Fibroblast of lung (primary cell): ENCODE measurements around the gene TP53BP2. TPM values are rescaled to one million over a fixed set of nuclear protein-coding genes. Genes with fewer than 3 reads are reported as not detected.
"Not testable (repeated sequence)": the region's sequence is repeated elsewhere in the genome, so short reads cannot be mapped to it uniquely, and the experiment has no call there.

Experiments
- DNase-seq, 2 donors: peaks; one replicate each; pipeline versions ENCODE4 v3.0.0 to v3.0.0-alpha.2; 2010; ENCODE audit warnings: low read depth in 2 of 2
- H2AFZ ChIP-seq: 2 replicates; pipeline ENCODE4 v1.5.1; 2012; ENCODE audit warnings: low read length, control low read depth, inconsistent platforms
- H3K27ac ChIP-seq: 2 replicates; pipeline ENCODE4 v1.5.1; 2011; ENCODE audit warnings: low read length, control low read depth; ENCODE audit not compliant: insufficient read depth
- H3K27me3 ChIP-seq: 2 replicates; pipeline ENCODE4 v1.5.1; 2011; ENCODE audit warnings: mild to moderate bottlenecking, low read length; ENCODE audit not compliant: control insufficient read depth, insufficient read depth
- H3K36me3 ChIP-seq: 2 replicates; pipeline ENCODE4 v1.5.1; 2011; ENCODE audit warnings: low read length; ENCODE audit not compliant: control insufficient read depth, insufficient read depth
- H3K4me1 ChIP-seq: 2 replicates; pipeline ENCODE4 v1.5.1; 2011; ENCODE audit warnings: low read length; ENCODE audit not compliant: control insufficient read depth, insufficient read depth; ENCODE audit errors: extremely low read depth
- H3K4me2 ChIP-seq: 2 replicates; pipeline ENCODE4 v1.5.1; 2011; ENCODE audit warnings: low read length, control low read depth; ENCODE audit not compliant: insufficient read depth; ENCODE audit errors: extremely low read depth
- H3K4me3 ChIP-seq, 4 experiments: fragments of 200-600 bp in 1 of 4; sonication (generic) in 1 of 4; replicated peaks in 1 of 4; 2 replicates each; pipeline ENCODE4 v1.5.1; 2011 to 2016; ENCODE audit warnings: low read length in 4 of 4, low read depth in 3 of 4, mild to moderate bottlenecking in 3 of 4, control low read depth in 2 of 4, inconsistent platforms in 1 of 4, mixed read lengths in 1 of 4; ENCODE audit not compliant: insufficient read depth in 1 of 4; ENCODE audit errors: control extremely low read depth in 1 of 4
- H3K79me2 ChIP-seq: 2 replicates; pipeline ENCODE4 v1.5.1; 2012; ENCODE audit warnings: mild to moderate bottlenecking, low read length, inconsistent platforms; ENCODE audit not compliant: control insufficient read depth, insufficient read depth
- H3K9ac ChIP-seq: 2 replicates; pipeline ENCODE4 v1.5.1; 2011; ENCODE audit warnings: mild to moderate bottlenecking, low read length, control low read depth; ENCODE audit not compliant: insufficient read depth
- H3K9me3 ChIP-seq: 2 replicates; pipeline ENCODE4 v1.5.1; 2012; ENCODE audit warnings: low read depth, low read length; ENCODE audit not compliant: control insufficient read depth, insufficient read depth
- H4K20me1 ChIP-seq: 2 replicates; pipeline ENCODE4 v1.5.1; 2011; ENCODE audit warnings: low read length; ENCODE audit not compliant: control insufficient read depth, insufficient read depth; ENCODE audit errors: extremely low read depth
- EZH2 ChIP-seq: IDR thresholded peaks from 2 replicates; pipeline ENCODE4 v1.5.1; 2012; ENCODE audit warnings: low read length, control low read depth, mild to moderate bottlenecking; ENCODE audit errors: missing control alignments
- polyA plus RNA-seq, 2 donors: library from polyadenylated mRNA; depleted of rRNA in 1 of 2; stranded (reverse) in 1 of 2; unstranded in 1 of 2; fragments of >200 nt; gene quantifications; 2 replicates each; pipeline ENCODE4 v1.2.1, GENCODE V29; 2011 to 2012; ENCODE audit warnings: missing spikeins in 1 of 2
- total RNA-seq: library from RNA; depleted of rRNA; stranded (reverse); fragments of >200 nt; gene quantifications from 2 replicates; pipeline ENCODE4 v1.2.1, GENCODE V29; 2014
- TF ChIP-seq, protein P1 (sequence below), 2 donors: IDR thresholded peaks in 1 of 2; conservative IDR thresholded peaks in 1 of 2; 1 replicate in 1 of 2; 2 replicates in 1 of 2; pipeline ENCODE4 v1.5.1; 2011 to 2012; ENCODE audit warnings: low read length in 2 of 2, control low read depth in 1 of 2, inconsistent platforms in 1 of 2, low read depth in 1 of 2, mild to moderate bottlenecking in 1 of 2

Gene TP53BP2
- total and polyA plus RNA-seq, 2 donors (not counting 1 experiment from before 2014, with no cell fraction given), result 28.4 to 30.4 TPM

DNA sequence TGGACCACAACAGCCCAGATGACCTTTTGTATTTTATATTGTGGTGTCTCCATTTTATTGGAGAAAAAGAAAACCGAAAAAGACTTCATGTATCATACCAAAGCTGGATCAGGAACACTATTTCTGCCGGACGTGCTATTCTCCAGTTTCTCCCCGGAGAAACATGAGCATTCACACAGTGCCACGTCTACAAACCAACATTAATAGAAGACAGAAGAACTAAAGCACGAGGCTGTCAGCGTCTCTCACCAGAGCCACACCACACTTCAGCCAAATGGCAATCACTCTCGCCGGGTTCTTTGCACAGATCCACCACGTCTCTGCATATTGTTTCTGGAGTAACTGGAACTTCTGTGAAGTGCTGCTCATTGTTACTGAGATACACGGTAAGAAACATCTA, 24.8 kb downstream of the TP53BP2 start:
- H4K20me1 ChIP-seq, result no peaks in the 10 kb centered on the region
- DNase-seq, result no peak
- no peaks in the 10 kb centered on the region for H3K9me3 ChIP-seq
- H3K9ac ChIP-seq, result no peak overlapping the region
- H3K27ac ChIP-seq, result peak overlapping the region; percentile 36
- no peak overlapping the region for H3K4me2 ChIP-seq
- H2AFZ ChIP-seq, result no peak overlapping the region
- peaks cover 2% of the 10 kb centered on the region for H3K36me3 ChIP-seq
- no peak overlapping the region for H3K4me3 ChIP-seq
- no peaks in the 10 kb centered on the region for H3K27me3 ChIP-seq
- TF ChIP-seq EZH2, result no peak
- TF ChIP-seq, protein P1, sequence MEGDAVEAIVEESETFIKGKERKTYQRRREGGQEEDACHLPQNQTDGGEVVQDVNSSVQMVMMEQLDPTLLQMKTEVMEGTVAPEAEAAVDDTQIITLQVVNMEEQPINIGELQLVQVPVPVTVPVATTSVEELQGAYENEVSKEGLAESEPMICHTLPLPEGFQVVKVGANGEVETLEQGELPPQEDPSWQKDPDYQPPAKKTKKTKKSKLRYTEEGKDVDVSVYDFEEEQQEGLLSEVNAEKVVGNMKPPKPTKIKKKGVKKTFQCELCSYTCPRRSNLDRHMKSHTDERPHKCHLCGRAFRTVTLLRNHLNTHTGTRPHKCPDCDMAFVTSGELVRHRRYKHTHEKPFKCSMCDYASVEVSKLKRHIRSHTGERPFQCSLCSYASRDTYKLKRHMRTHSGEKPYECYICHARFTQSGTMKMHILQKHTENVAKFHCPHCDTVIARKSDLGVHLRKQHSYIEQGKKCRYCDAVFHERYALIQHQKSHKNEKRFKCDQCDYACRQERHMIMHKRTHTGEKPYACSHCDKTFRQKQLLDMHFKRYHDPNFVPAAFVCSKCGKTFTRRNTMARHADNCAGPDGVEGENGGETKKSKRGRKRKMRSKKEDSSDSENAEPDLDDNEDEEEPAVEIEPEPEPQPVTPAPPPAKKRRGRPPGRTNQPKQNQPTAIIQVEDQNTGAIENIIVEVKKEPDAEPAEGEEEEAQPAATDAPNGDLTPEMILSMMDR (conservative IDR thresholded peaks at IDR 0.05 in 1 of 2, IDR thresholded peaks at IDR 0.05 in 1 of 2; ENCODE audit: low read depth in 1 of 2, low read length in 2 of 2), result no peak
- peaks cover 61% of the 10 kb centered on the region for H3K79me2 ChIP-seq
- H3K4me1 ChIP-seq, result peaks cover 4% of the 10 kb centered on the region

DNA sequence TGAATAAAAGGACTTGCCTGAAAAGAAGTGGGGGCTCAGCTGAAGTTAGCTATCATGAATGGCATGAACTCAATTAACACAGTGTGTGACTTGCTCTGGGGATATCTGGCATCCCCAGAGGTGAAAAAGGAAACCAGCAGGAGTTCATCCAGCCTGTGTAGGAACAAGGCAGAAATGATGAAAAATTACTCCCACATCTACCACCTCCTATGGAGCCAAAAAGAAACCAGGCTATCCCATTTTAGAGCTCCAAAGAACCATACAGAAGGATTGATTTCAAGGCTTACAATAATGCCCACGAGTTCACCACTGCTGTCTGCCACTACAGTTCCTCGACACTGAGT, 25.3 kb downstream of the TP53BP2 start:
- peaks cover 2% of the 10 kb centered on the region for H3K36me3 ChIP-seq
- H3K9ac ChIP-seq, result no peak overlapping the region
- H3K9me3 ChIP-seq, result no peaks in the 10 kb centered on the region
- H4K20me1 ChIP-seq, result no peaks in the 10 kb centered on the region
- H3K4me3 ChIP-seq, result no peak overlapping the region
- H3K4me1 ChIP-seq, result peaks cover 4% of the 10 kb centered on the region
- DNase-seq, result no peak
- no peaks in the 10 kb centered on the region for H3K27me3 ChIP-seq
- peaks cover 61% of the 10 kb centered on the region for H3K79me2 ChIP-seq
- H2AFZ ChIP-seq, result no peak overlapping the region
- H3K27ac ChIP-seq, result peak overlapping the region; percentile 36
- no peak for TF ChIP-seq EZH2
- TF ChIP-seq, protein P1 (conservative IDR thresholded peaks at IDR 0.05 in 1 of 2, IDR thresholded peaks at IDR 0.05 in 1 of 2; ENCODE audit: low read depth in 1 of 2, low read length in 2 of 2), result no peak
- no peak overlapping the region for H3K4me2 ChIP-seq

- H3K79me2 ChIP-seq, result peaks cover 57% of the 10 kb centered on the region
- no peak overlapping the region for H3K9ac ChIP-seq
- H3K36me3 ChIP-seq, result peaks cover 2% of the 10 kb centered on the region
- no peak overlapping the region for H3K4me2 ChIP-seq
- TF ChIP-seq, protein P1 (conservative IDR thresholded peaks at IDR 0.05 in 1 of 2, IDR thresholded peaks at IDR 0.05 in 1 of 2; ENCODE audit: low read depth in 1 of 2, low read length in 2 of 2), result no peak
- TF ChIP-seq EZH2, result no peak
- no peaks in the 10 kb centered on the region for H3K9me3 ChIP-seq
- no peak overlapping the region for H3K4me3 ChIP-seq
- no peak overlapping the region for H3K27ac ChIP-seq
- no peak overlapping the region for H2AFZ ChIP-seq
- H3K4me1 ChIP-seq, result peaks cover 4% of the 10 kb centered on the region
- no peaks in the 10 kb centered on the region for H4K20me1 ChIP-seq
- no peaks in the 10 kb centered on the region for H3K27me3 ChIP-seq
- DNase-seq, result peak; percentile 60 to 83
Observed at GRCh38 chr1:223819730-223820514, 25.8 kb downstream of the TP53BP2 start.

DNA sequence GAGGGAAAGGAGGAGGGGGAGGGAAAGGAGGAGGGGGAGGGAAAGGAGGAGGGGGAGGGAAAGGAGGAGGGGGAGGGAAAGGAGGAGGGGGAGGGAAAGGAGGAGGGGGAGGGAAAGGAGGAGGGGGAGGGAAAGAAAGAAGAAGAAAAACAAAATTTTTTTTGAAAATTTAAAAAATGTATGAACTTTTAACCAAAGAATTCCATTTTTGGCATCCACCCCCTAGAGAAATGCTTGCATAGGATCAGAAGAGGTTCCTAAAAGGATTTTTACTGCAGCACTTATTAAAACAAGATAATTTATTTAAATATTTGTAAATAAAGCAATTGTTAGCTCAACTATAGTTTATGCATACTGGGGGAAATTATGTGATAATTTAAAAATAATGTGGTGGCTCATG, 28.5 kb downstream of the TP53BP2 start:
- not testable (repeated sequence) for H3K36me3 ChIP-seq, H3K4me3 ChIP-seq, DNase-seq, H3K4me2 ChIP-seq, H3K4me1 ChIP-seq, H3K27ac ChIP-seq, H3K9me3 ChIP-seq, H3K27me3 ChIP-seq, H3K9ac ChIP-seq, H2AFZ ChIP-seq, H4K20me1 ChIP-seq
- H3K79me2 ChIP-seq, result peaks cover 31% of the 10 kb centered on the region
